Fibroblast of skin of right biceps (primary cell): ENCODE measurements around the gene TRIM47.

Source experiments
- DNase-seq: peaks from one replicate; pipeline ENCODE4 v3.0.0-alpha.2; 2013

Gene TRIM47

GRCh38 chr17:75878174-75878998 lies at the start of gene TRIM47:
TSS of gene TRIM47 (minus strand) at chr17:75878581. CDS start at chr17:75878548, 33 bp downstream.
- peak; percentile 39 for DNase-seq

- DNase-seq: no peak
These were observed 49.0 kb upstream of the TRIM47 start for GRCh38 chr17:75927286-75927922.

GRCh38 chr17:75926456-75926855 lies 48.1 kb upstream of the TRIM47 start:
- no peak for DNase-seq

GRCh38 chr17:75925912-75926311 lies 47.5 kb upstream of the TRIM47 start:
- DNase-seq: no peak

GRCh38 chr17:75925103-75925502 lies 46.7 kb upstream of the TRIM47 start:
- DNase-seq: no peak

GRCh38 chr17:75922963-75923874 lies 44.8 kb upstream of the TRIM47 start:
- DNase-seq: no peak

GRCh38 chr17:75922173-75922961 lies 44.0 kb upstream of the TRIM47 start:
- no peak for DNase-seq

GRCh38 chr17:75921596-75921995 lies 43.2 kb upstream of the TRIM47 start:
- no peak for DNase-seq

GRCh38 chr17:75920045-75920560 lies 41.7 kb upstream of the TRIM47 start:
- DNase-seq: no peak

GRCh38 chr17:75919611-75920010 lies 41.2 kb upstream of the TRIM47 start:
- DNase-seq: no peak

GRCh38 chr17:75917917-75918445 lies 39.6 kb upstream of the TRIM47 start:
- DNase-seq: no peak

- DNase-seq: no peak
These were observed 38.9 kb upstream of the TRIM47 start for GRCh38 chr17:75917141-75917916.

- DNase-seq: no peak
These were observed 36.9 kb upstream of the TRIM47 start for GRCh38 chr17:75915268-75915667.

GRCh38 chr17:75914643-75915267 lies 36.4 kb upstream of the TRIM47 start:
- DNase-seq: no peak

- DNase-seq: no peak
These were observed 35.3 kb upstream of the TRIM47 start for GRCh38 chr17:75913537-75914210.

- no peak for DNase-seq
These were observed 32.3 kb upstream of the TRIM47 start for GRCh38 chr17:75910699-75911098.

- DNase-seq: no peak
These were observed 31.5 kb upstream of the TRIM47 start for GRCh38 chr17:75909812-75910274.

- no peak for DNase-seq
These were observed 30.9 kb upstream of the TRIM47 start for GRCh38 chr17:75909051-75909811.

GRCh38 chr17:75908201-75908600 lies 29.8 kb upstream of the TRIM47 start:
- no peak for DNase-seq
